A172 (cell line): ENCODE measurements around the gene DYNC1LI1. TPM values are rescaled to one million over a fixed set of nuclear protein-coding genes. Genes with fewer than 3 reads are reported as not detected.
A peak's percentile ranks its signal among the peaks of the same experiment; 100 is the strongest.
"Not testable (repeated sequence)": the region's sequence is repeated elsewhere in the genome, so short reads cannot be mapped to it uniquely, and the experiment has no call there.

Source experiments
- DNase-seq: peaks from one replicate; pipeline ENCODE4 v3.0.0-alpha.2; 2015; ENCODE audit warnings: low spot score
- total RNA-seq: library from RNA; depleted of rRNA; stranded (reverse); fragments of >200 nt; shearing (Covaris generic); gene quantifications from 2 replicates; pipeline ENCODE4 v1.2.3, GENCODE V29; 2014

DYNC1LI1 gene
- total RNA-seq, 1 experiment from 2014 or later: 104 TPM

DNA sequence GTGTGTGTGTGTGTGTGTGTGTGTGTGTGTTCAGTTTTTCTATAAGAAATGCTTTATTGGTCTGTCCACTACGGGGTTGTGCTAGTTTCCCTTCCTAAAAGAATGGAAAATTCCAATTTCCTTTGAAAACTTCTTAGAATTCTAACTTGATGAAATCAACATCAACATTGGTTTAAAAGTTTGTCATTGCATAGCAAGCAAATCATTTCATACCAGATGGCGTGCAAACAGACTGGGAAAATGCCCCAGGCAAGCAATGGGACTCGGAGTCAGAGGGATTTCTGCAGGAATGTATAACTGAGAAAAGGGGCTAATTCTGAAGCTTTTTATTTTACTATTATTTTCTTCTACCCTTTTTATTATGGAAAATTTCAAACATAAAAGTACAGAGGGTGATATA lies 13.1 kb upstream of the DYNC1LI1 start:
- no peak for DNase-seq

GRCh38 chr3:32578669-32579068 lies 8.0 kb upstream of the DYNC1LI1 start:
- DNase-seq: not testable (repeated sequence)

DNA sequence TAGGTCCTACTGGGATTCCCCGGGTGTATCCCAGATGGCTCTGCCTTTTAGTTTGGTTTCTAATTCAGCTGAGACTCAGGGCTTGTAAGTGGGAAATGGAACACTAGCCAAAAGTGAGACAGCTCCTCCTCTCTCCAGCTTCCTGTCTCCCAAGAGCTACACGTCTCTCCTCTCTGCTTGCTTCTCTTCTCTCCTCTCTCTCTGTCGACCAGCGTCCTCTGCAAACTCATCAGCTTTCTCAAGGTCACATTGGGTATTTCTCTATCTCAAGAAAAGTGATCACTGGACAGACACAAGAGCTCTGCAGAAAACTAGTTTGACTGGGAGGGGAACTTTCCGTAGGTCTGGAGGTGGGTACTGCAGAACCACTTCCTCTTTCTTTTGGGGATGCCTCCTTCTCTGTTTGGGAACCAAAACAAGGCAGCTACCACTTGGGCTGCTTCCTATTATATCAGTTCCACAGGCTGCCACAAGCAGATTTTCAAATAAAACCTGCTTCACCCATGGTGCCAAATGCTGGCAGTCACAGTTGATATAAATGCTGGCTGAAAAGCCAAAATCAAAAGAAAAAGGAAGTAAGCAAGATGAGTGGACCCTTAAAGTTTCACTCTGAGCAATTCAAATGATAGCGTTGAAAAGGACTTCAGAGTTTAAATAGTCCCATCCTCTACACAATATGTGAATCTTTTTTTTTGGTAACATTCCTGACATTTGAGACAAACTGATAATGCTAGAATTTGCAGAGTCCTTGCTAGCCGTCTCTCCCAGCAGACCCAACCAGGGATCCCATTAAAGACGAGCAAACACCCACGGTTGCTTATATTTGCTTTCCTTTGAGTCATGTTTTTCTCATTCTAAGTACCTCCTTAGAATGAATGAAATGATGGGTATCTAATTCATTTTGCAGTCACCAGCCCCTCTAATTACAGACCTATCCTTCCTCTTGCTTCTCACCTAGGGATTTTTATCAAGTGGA lies 7.2 kb upstream of the DYNC1LI1 start:
- peak; percentile 32 for DNase-seq

DNA sequence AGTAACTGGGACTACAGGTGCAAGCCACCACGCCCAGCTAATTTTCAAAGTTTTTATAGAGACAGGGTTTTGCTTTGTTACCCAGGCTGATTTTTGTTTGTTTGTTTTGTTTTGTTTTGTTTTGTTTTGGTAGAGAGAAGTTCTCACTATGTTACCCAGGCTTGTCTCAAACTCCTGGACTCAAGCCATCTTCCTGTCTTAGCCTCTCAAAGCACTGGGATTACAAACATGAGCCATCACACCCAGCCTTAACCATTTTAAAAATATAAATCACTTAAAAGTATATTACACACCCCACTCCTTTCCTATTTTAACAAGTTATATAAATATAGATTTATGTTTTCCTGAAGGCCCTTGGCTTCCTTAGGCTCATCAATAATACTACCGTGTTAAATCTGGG lies 6.5 kb upstream of the DYNC1LI1 start:
- DNase-seq: no peak

GRCh38 chr3:32575451-32576113 lies 4.9 kb upstream of the DYNC1LI1 start:
- no peak for DNase-seq

- DNase-seq: no peak
Observed at GRCh38 chr3:32571192-32571485, 481 bp upstream of the DYNC1LI1 start.

GRCh38 chr3:32569540-32570420 lies 878 bp downstream of the DYNC1LI1 start:
- DNase-seq: peak; percentile 35

DNA sequence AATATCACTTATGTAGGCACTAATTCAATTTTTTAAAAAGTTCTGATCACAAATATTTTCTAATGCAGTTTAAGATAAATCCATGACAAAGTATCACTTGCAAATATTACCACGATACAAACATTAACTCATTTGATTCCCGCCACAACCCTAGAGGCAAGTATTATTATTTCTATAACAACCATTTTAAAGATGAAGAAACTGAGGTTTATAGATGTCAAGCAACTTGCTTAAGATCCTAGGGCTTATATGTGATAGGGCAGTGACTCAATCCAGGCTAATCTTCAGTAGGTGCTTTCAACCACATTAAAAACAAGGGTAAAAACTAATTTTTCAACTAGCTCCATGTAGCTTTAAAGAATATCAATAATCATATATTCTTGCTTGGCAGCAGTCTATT lies 1.7 kb downstream of the DYNC1LI1 start:
- no peak for DNase-seq

DNA sequence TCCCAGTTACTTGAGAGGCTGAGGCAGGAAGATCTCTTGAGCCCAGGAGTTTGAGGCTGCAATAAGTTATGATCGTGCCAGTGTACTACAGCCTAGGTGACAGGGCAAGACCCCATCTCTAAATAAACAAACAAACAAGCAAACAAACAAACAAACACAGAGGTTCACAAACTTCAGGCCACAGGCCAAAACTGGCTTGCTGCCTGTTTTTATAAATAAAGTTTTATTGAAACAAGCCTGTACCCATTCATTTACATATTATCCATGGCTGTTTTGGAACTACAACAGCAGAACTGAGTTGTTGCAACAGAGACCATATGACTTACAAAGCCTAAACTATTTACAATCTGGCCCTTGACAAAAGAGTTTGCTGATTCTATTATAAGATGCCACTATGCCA lies 6.5 kb downstream of the DYNC1LI1 start:
- DNase-seq: no peak

DNA sequence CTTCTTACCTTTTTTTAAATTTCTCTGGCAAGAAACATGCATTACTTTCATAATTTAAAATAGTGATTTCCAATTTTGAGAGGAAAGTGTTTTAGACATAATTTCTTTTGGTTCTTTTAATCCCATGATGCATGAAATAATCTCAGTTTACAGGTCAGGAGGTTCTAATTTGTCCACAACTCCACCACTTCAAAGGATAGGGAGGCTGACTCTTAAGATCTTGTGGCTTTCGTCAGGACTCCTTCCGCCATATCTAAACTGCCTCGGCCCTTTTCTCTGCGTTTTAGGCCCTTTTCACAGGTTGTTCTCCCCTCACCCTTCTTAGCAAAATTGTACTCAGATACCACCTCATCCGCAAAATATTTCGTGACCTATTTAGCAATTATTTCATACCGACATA lies 8.0 kb downstream of the DYNC1LI1 start:
- DNase-seq: no peak

DNA sequence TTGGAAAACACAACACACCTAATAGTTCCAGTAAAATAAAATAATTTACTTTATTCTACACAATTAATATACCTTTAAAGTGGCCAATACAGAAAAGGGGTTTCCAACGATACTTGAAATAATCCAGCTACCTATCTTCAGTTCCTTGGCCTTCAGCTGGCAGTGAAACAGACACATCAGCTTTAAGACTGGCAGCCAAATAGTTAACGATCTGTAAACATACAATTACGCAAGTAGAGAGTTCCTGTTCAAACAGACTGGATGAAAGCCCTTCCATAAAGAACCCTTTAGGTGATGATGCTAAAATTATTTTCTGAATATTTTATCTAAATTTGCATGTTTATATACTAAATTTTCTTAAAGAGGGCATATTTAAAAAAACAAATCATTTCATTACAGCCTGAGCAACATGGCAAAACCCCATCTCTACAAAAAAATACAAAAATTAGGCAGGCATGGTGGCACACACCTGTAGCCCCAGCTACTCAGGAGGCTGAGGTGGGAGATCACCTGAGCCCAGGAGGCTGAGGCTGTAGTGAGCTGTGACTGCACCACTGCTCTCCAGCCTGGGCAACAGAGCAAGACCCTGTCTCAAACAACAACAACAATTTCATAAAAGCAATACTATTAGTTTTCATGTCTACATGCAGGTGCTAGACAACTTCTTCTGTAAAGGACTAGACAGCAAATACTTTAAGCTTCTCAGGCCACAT lies 12.9 kb downstream of the DYNC1LI1 start:
- DNase-seq: no peak

DNA sequence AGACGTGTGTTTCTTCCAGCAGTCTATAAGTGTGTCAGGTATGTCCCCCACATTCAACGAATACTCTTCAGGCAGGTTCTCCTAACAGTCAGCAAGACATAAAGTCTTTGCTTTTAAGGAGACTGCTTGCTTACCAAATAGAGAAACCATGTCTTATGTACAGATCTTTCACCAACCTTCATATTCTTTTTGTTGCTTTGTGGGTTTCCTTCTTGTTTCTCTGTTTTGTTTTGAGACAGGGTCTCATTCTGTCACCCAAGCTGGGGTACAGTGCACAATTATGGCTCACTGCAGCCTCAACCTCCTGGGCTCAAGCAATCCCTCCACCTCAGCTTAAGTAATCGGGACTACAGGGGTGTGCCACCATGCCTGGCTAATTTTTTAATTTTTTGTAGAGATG lies 14.3 kb downstream of the DYNC1LI1 start:
- DNase-seq: no peak

GRCh38 chr3:32553973-32554372 lies 16.7 kb downstream of the DYNC1LI1 start:
- DNase-seq: no peak

DNA sequence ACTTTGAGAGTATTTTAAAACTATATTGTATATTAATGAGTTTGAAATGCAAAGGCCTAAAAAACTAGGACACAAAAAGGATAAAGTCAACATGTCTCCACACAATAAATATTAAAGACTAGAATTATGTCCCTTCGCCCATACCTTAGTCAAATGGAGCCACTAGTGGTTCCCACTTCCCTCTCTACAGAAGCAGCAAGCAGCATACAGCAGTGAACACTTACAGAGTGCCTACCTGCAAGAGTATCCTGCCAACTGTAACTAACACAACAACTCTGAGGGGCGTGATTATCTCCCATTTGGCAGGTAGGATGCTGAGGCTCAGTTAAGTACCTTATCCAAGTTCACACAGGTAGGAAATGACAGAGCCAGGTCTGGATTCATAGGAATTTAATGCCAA lies 17.2 kb downstream of the DYNC1LI1 start:
- no peak for DNase-seq

GRCh38 chr3:32552013-32552412 lies 18.6 kb downstream of the DYNC1LI1 start:
- DNase-seq: no peak

- no peak for DNase-seq
Observed at GRCh38 chr3:32551496-32551895, 19.2 kb downstream of the DYNC1LI1 start.

DNA sequence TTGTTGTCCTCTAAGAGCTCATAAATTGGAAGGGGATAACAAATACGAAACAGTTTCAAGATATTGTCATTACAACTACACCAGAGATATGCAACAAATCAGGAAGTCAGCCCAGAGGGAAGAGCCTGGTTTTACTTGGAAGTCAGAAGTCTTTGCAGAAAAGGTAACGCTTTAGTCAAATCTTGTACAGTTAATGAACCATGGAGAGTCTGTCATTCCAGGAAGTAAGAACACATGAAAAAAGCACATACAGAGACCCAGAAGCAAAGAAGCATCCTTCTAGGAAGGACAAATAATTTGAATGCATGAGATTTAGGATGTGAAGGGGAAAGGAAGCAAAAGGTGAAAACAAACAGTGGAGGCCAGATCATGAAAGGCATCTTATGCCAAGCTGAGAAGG lies 19.6 kb downstream of the DYNC1LI1 start:
- no peak for DNase-seq

DNA sequence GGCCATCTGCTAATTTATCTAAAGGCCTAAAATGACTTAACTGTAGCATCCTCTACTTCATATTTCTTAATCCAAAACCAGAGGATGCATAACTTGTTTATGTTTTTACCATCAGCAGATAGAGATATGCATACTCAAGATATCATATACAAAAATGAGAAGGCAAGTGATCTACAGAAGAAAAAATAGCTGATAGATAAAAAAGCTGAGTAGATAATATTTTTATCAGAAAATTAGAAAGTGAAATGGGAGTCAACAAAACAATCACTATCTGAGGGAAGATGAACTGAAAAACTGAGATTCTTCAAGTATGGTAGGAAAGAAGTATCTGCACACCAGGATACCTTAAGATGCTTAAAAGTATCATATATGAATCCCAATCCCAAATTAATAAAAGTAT lies 25.4 kb downstream of the DYNC1LI1 start:
- no peak for DNase-seq

DNA sequence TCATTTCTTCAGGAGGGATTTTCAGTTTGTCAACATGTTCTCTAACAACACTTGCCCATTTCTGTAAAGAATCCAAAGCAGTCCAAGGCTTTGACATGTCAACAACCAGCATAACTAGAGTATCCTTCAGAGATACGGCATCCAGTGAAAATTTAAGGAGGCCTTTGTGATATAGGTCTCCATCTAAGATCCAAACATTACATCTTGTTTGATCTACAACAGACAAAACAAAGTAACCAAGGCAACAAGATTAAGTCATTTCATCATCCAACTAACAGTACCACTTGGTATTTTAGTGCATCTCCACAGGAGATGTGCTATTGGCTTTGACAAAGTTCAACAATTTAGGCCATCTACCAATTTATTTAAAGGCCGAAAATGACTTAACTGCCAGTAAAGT lies 25.8 kb downstream of the DYNC1LI1 start:
- no peak for DNase-seq

- no peak for DNase-seq
Observed at GRCh38 chr3:32542807-32543206, 27.9 kb downstream of the DYNC1LI1 start.

DNA sequence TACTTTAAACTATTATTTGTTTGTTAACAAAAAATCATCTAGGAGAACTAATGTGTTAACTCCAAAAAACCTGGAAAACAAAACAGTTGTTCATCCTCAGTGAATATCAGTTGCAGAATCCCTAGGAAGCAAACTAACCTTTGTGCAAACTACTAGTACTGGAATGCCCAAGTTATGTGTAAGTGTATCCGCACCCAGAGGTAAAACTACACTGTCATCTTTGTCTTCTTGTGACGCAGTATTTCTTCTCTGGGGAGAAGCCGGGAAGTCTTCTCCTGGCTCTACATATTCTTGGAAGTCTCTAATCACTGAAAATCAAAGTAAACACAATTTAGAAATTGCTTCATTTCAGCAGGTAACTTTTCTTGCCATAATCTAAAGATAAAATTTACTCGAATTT lies 29.8 kb downstream of the DYNC1LI1 start:
- no peak for DNase-seq

GRCh38 chr3:32532434-32532833 lies 38.2 kb downstream of the DYNC1LI1 start:
- DNase-seq: no peak
